ENCODE data around the gene UBE2L5.

Gene UBE2L5

GRCh38 chr13:30422054-30422839 lies at the start of gene UBE2L5:
TSS of gene UBE2L5 (plus strand) at chr13:30422493. CDS start at chr13:30427991, 5,498 bp downstream.
- peak; percentile 49 for DNase-seq

DNA sequence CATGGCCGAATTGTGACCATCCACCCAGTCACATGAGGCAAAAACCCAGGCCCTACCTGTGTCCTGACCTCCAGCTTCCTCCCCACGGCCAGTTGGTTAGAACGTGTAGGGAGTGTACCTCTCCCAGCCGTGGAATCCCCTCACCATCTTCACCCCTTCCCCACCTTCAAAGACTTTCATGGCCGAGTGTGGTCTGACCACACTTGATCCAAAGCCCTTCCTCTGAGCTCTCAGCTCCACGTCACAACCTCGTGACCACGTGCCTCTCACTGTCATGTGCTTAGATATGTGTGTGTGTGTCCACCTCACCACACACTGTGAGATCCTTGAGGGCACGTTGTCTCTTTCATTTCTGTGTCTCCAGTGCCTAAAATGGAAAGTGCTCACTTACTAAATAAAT lies 48.6 kb upstream of the UBE2L5 start:
- DNase-seq, result no peak

GRCh38 chr13:30375265-30375835 lies 46.9 kb upstream of the UBE2L5 start:
- no peak for DNase-seq

DNA sequence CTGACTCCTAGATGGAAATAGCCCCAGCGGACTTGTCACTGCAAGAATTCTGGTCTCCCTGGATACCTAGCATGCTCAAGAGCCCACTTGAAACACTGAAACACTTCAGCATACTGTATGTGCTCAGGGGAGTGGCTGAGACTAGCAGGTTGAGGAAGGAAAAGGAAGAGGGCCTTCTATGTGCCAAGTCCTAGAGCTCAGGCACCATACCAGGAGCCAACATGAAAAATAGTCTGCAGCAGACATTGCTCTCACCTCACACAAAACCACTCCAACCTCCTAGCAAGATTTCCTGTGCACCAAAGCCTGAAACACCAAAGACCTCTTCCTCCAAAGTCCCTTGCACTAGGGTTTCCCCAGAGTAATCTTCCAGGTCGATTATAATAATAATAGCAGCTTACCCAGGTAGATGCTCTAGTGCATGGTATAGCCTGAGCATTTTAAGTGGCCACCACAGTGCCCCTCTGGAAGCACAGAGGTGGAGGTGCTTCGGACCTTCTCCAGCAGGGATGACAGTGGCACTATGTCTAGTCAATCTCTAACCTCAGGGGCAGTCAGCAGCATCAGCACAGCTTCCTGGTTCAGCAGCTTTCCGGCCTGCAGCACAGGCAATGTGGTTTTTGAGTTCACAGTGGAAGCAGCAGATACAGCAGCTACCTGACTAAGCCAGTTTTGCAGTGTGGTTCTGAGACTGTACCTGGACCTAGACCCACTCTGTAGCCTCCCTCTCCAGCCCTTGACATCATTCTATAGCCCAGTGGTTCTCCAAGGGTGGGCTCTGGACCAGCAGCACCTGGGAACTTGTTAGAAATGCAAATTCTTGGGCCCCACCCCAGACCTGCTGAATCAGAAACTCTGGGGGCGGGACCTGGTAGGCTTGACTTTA lies 45.6 kb upstream of the UBE2L5 start:
- no peak for DNase-seq

DNA sequence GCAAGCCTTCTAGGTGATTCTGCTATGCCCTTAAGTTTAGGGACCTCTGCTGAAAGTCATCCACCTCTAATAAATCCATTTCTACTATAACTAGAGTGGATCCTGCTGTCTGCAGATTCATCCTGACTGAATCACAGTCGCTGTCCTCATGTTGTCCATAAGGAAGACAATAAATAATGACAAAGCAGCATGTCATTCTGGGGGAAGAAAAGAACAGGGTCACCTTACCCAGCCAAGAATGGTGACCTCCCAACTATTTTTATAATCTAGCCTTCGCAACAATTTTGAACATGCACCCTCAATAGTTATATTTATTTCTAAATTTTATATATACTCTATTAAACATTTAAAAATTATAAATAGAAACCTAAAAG lies 45.0 kb upstream of the UBE2L5 start:
- no peak for DNase-seq

DNA sequence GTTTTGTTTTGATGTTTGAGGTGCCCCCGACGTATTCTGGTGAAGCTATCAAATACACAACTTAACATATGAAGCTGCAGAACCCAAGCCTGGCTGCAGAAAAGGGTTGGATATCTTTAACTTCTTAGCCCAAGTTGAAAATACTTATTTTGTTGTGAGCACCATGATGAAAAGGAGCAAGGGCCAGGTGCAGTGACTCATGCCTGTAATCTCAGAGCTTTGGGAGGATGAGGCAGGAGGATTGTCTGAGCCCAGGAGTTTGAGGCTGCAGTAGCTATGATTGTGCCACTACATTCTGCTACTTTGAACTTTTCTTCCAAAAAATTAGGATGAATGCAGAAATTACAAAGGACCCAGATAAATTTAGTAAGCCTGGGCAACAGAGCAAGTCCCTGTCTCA lies 44.1 kb upstream of the UBE2L5 start:
- no peak for DNase-seq

- DNase-seq, result no peak
Observed at GRCh38 chr13:30381049-30381448, 41.2 kb upstream of the UBE2L5 start.

DNA sequence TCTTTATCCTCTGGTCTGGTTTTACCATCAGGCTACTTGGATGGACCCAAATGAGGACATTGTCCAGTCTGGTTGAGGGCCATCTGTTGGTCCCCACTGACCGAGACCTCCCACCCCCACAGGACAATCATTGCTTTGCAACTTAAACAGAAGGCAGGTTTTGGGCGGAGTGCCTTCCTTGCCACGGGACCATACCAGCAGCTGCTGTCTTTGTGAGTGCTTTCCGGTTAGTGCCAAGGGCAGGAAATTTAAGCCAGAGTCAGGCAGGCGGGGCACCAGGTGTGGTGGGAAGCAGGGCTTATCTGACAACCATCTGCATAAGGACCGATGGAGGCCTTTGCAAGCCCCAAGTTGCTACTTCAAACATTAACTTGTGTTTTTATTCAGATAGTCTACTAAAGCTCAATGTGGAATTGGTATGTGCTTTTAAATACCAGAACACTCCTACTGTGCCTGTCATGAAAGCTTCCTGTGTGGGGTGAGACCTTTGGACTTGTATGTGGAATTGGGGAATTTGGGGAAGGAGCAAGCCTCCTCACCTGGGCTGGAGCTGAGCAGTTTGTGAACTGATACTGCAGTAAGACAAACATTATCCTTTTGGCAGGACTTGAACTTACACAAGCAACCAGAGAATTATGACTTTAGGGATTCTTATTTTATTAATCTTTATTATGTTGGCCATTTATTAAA lies 39.3 kb upstream of the UBE2L5 start:
- no peak for DNase-seq

GRCh38 chr13:30388406-30389283 lies 33.6 kb upstream of the UBE2L5 start:
- no peak for DNase-seq

- DNase-seq, result no peak
Observed at GRCh38 chr13:30391956-30392680, 30.2 kb upstream of the UBE2L5 start.

DNA sequence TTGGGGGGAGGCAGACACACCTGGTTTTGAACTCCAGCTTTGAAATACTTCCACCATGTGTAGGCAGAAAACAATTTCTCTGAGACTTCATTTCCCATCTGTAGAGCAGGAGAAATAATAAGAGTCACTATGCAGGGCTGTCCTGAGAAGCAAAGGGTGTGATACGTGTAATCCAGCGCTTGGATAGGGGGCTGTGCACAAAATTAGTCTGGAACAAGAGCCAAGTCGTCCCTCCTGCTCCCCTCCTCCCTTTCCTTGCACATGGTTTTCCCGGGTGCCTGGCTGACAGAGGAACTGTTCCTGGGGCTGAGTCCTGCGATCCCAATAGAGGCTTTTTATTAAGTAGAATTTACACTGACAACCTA lies 29.6 kb upstream of the UBE2L5 start:
- no peak for DNase-seq

DNA sequence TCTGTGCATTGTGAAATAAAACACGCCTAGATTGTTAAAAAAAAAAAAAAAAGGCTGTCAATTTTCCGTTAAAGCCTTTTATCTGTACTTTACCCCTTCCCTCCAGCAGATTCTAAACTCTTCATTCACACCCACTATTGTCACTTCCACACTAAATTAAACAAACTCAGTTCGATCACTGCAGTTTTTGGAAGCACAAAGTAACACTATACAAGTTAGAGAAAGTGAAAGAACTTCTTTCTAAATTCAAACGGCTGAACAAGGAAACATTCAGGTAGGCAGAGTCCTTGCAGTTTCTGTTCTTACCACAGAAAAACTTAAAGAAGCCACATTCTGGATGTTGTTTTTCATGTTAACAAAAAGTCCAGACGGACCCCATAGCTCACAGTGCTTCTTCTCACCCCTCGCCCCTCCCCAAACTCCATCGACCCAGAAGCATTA lies 27.5 kb upstream of the UBE2L5 start:
- no peak for DNase-seq

DNA sequence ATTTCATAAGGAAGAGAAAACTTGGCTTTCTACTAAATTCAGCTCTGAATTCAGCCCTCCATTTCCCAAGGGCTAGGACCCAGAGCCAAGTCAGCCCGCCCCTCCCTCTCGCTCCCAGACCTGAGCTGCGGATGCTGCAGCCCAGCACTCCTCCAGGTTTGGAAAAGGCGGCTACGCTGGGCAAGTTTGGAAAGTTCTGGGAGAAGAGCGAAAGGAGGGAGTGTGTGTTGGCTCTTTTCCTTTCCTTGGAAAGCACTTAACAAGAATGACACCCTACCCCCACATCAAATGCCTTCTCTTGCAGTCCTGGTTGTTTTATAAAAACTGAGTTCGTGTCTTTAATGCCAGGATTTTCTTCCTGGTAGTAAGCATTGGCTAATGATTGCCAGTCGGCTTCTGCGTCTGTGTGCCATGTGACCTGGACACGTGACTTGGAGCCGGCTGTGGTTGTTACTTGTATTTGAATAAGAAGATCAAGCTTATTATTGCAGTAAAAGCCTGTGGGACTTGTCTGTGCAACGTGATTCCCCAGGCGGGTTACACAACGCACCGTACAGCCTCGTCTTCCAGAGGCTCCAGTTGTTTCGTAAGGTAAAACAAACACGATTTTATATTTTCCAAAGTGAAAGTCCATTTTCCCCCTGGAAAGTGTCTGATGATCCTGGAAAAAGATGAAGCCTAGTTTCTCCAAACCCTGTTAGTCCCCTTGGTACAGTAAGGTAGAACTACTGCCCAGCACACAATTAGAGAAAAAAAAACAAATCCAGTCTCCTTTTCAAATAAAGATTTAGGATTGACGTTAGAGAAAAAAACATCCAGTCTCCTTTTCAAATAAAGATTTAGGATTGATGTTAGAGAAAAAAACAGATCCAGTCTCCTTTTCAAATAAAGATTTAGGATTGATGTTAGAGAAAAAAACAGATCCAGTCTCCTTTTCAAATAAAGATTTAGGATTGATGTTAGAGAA lies 26.8 kb upstream of the UBE2L5 start:
- DNase-seq, result peak; percentile 44

DNA sequence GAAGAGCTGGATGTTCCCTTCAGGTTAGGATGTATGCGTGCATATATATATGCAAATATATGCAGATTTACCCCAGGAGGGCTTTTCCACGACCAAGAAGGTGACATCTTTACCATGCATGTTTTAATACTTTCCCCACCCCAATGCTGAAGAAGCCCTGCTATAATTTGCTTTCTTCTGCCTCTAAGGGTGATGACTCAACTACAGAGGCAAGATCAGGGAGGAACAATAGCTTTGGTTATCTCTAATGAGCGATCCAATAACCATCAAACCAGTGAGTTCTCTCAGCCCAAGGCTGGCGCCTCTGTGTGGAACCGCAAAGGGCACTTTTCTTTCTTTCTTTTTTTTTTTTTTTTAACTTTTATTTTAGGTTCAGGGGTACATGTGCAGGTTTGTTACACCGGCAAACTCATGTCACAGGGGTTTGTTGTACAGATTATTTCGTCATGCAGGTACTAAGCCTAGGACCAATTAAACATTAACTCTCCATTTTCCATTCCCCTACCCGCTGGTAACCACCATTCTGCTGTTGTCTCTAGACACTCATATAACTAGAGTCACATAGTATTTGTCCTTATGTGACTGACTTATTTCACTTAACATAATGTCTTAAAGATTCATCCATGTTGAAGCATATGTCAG lies 25.7 kb upstream of the UBE2L5 start:
- no peak for DNase-seq

- no peak for DNase-seq
Observed at GRCh38 chr13:30398601-30399072, 23.7 kb upstream of the UBE2L5 start.

DNA sequence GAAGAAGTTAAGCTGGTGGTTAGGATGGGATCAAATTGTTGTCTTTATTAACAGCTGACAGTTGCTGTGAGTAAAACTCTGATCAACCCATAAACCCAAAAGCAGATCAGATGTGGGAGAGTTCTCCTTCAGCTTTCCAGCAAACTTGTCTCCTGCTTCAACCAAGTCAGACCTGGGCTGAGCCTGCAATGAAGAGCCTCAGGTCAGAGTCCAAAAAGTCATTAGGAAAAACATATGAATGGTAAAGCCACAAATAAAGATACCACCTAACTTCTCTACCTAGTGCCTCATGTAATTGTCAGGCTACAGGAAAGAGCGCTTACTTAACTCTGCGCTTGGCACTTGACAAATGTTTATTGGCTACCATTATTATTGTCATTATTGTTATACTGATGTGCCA lies 21.9 kb upstream of the UBE2L5 start:
- no peak for DNase-seq

GRCh38 chr13:30401347-30401746 lies 20.9 kb upstream of the UBE2L5 start:
- DNase-seq, result no peak

DNA sequence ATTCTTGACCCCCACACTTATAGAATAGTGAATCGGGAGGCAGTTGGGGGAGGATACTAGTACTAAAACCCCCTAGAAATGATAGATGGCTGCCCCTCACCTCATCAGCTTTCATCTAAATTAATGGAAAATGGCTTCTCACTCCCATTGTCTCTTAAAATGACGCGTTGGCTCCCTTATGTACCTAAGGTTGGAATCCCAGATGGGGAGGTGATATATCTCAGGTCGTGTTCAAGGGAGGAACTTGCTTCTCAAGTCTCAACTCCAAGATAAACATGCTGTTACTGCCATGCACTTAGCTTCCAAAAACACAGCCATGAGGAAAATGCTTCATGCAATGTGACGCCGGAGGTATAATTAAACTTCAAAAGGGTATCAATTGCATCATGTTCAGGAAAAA lies 18.8 kb upstream of the UBE2L5 start:
- DNase-seq, result no peak

GRCh38 chr13:30404207-30404606 lies 18.1 kb upstream of the UBE2L5 start:
- DNase-seq, result no peak

Data from T1000 (cell line).